Neutrophil (primary cell): Measurements from ENCODE around the gene CELF2.

Experiments
- H3K27ac ChIP-seq: fragments of 200-600 bp; sonication (generic); 2 replicates; pipeline ENCODE4 v1.5.1; 2016; ENCODE audit warnings: mild to moderate bottlenecking, moderate library complexity
- H3K27me3 ChIP-seq: fragments of 200-600 bp; sonication (generic); 2 replicates; pipeline ENCODE4 v1.6.0; 2016; ENCODE audit warnings: mild to moderate bottlenecking
- H3K36me3 ChIP-seq: fragments of 200-600 bp; sonication (generic); 2 replicates; pipeline ENCODE4 v1.5.1; 2017
- H3K4me1 ChIP-seq, 2 experiments: fragments of 200-600 bp in 1 of 2; sonication (generic) in 1 of 2; 1 replicate in 1 of 2; 2 replicates in 1 of 2; pipeline versions ENCODE4 v1.5.1 to v1.6.1; 2013 to 2016; ENCODE audit warnings: low read depth in 1 of 2, low read length in 1 of 2, mild to moderate bottlenecking in 1 of 2, moderate library complexity in 1 of 2; ENCODE audit not compliant: control insufficient read depth in 1 of 2, insufficient read depth in 1 of 2
- H3K4me3 ChIP-seq, 2 experiments: fragments of 200-600 bp in 1 of 2; sonication (generic) in 1 of 2; 1 replicate in 1 of 2; 2 replicates in 1 of 2; pipeline ENCODE4 v1.5.1; 2013 to 2016; ENCODE audit warnings: low read depth in 1 of 2, low read length in 1 of 2, mild to moderate bottlenecking in 1 of 2, moderate library complexity in 1 of 2
- H3K9me3 ChIP-seq: fragments of 200-600 bp; sonication (generic); 2 replicates; pipeline ENCODE4 v1.5.1; 2016
- TF ChIP-seq, protein P1 (sequence below): fragments of 200-600 bp; sonication (generic); IDR thresholded peaks from 2 replicates; pipeline ENCODE4 v1.5.1; 2016; ENCODE audit warnings: antibody characterized with exemption

The CELF2 gene

DNA sequence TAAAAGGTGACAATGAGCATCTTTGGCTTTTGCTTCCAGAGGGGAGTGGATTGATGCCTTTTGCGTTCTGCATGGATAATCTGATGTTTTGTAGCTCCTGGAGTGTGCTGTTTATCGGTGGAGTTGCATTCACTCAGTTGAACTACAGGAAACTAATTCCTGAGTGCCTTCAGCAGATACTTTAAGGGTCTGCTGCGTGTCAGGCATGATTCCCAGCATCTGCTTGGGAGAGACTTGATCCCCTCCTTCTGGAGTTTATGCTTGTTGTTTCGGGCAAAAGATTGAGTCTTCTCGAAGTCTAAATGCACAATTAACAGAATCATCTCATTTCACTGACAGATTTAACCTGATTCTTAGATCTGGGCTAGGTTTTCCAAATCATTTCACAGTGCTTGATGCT is 46.2 kb downstream of the CELF2 start:
- no peaks in the 10 kb centered on the region for H3K9me3 ChIP-seq
- H3K36me3 ChIP-seq, result no peaks in the 10 kb centered on the region
- H3K4me1 ChIP-seq, result no peaks in the 10 kb centered on the region
- TF ChIP-seq, protein P1, sequence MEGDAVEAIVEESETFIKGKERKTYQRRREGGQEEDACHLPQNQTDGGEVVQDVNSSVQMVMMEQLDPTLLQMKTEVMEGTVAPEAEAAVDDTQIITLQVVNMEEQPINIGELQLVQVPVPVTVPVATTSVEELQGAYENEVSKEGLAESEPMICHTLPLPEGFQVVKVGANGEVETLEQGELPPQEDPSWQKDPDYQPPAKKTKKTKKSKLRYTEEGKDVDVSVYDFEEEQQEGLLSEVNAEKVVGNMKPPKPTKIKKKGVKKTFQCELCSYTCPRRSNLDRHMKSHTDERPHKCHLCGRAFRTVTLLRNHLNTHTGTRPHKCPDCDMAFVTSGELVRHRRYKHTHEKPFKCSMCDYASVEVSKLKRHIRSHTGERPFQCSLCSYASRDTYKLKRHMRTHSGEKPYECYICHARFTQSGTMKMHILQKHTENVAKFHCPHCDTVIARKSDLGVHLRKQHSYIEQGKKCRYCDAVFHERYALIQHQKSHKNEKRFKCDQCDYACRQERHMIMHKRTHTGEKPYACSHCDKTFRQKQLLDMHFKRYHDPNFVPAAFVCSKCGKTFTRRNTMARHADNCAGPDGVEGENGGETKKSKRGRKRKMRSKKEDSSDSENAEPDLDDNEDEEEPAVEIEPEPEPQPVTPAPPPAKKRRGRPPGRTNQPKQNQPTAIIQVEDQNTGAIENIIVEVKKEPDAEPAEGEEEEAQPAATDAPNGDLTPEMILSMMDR, result no peak
- no peak overlapping the region for H3K4me3 ChIP-seq
- H3K27ac ChIP-seq, result no peak overlapping the region
- H3K27me3 ChIP-seq, result no peaks in the 10 kb centered on the region

DNA sequence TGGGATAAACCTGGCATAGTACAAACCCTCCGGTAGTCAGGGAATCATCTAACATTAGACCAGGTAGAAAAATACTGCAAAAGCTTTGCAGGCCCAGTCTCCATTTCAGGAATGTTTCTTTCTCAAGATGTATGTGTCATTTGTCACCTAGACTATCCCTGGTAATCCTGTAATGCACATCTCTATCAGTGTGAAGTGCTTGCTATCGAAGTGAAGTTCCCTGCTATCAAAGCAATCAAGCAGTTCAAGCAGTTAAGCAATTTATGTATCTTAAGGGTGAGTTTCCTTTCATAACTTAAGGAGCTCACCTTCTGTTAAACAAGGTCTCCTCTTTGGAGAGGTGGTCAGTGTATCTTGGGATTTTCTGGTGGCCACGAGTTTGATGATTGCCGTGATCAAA is 47.2 kb downstream of the CELF2 start:
- no peaks in the 10 kb centered on the region for H3K9me3 ChIP-seq
- no peaks in the 10 kb centered on the region for H3K4me1 ChIP-seq
- no peaks in the 10 kb centered on the region for H3K27me3 ChIP-seq
- TF ChIP-seq, protein P1, result no peak
- no peak overlapping the region for H3K4me3 ChIP-seq
- H3K36me3 ChIP-seq, result no peaks in the 10 kb centered on the region
- H3K27ac ChIP-seq, result no peak overlapping the region

DNA sequence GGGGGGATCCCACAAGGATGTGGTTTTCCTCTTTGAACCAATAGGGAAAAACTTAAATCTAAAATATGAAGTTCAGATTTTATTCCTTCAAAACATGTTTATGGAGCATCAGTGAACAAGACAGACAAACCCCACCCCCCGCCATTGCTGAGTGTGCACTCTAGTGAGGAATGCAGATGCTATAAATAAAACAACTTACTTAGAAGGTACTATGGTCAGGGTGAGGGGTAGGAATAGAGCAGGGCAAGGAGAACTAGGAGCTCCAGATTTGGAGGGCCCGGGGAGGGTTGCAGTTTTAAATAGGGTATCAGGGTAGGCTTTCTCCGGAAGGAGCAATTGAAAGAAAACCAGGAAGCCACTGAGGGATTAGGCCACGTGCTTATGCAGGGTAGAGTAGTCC is 47.9 kb downstream of the CELF2 start:
- H3K4me1 ChIP-seq, result no peaks in the 10 kb centered on the region
- H3K9me3 ChIP-seq, result no peaks in the 10 kb centered on the region
- H3K4me3 ChIP-seq, result no peak overlapping the region
- no peaks in the 10 kb centered on the region for H3K27me3 ChIP-seq
- no peak overlapping the region for H3K27ac ChIP-seq
- H3K36me3 ChIP-seq, result no peaks in the 10 kb centered on the region
- TF ChIP-seq, protein P1, result no peak

DNA sequence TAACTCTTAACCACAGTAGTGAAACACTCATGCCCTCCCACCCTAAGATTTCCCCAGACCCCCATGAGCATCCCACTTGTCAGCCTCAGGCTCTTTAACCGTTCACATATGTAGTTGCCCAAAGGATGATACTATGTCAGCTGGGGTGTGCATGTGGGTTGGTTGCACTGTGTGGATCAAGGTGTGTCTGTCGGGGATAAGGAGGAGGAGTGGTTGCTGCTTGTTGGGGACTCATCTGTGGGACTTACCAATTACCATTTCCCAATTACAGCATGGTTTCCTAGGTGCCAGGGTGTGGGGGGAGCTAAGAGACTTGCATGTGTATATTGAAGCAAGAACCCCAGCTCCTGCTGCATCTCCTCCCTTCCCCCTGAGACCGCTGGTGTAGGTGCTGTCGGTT is 48.8 kb downstream of the CELF2 start:
- Histone ChIP-seq H3K27me3 (peaks cover 2% of the 10 kb centered on the region), H3K4me1 (no peaks in the 10 kb centered on the region), H3K4me3 (no peak overlapping the region), H3K36me3 (no peaks in the 10 kb centered on the region), H3K27ac (no peak overlapping the region), H3K9me3 (no peaks in the 10 kb centered on the region)
- TF ChIP-seq, protein P1, result no peak

DNA sequence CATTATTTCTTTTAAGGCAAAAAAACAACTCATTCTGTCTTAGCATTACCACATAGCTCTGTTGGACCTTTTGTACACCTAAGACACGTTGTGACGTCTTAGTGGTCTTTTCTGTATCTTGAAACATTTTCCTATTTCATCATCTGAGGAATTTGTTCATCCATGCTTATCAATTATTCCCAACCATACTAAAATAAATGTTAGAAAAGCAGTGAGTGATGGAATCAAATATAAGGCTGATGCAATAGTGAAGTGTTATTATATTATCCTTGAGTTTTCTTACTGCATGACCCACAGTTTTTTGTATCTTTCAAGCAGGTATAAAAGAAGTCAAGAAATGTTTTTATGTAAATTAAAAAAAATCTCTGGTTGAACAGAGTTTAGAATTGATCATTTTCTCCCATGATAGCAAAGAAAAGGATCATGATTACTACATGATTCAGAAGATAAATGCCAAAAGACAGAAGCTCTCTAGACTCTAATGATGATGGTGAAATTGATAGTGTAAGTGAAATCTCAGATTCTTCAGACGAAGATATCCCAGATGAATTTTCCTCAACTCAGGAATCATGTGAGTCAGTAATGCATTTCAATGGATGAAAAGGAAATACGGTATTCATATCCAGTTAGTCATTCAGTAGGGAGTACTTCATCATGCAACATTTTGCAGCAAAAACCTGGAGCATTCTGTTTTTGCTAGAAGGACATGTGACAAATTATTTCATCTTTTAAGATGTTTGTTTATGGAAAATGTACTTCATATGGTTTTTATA is 51.4 kb downstream of the CELF2 start:
- H3K27ac ChIP-seq, result no peak overlapping the region
- TF ChIP-seq, protein P1, result no peak
- H3K9me3 ChIP-seq, result no peaks in the 10 kb centered on the region

More for the DNA sequence above, 51.4 kb downstream of the CELF2 start:
- Histone ChIP-seq H3K36me3 (no peaks in the 10 kb centered on the region), H3K4me1 (no peaks in the 10 kb centered on the region), H3K27me3 (peaks cover 14% of the 10 kb centered on the region), H3K4me3 (no peak overlapping the region)
